PC-3 (cell line): ENCODE data around the gene NVL.

Experiments used
- CTCF ChIP-seq: fragments of 300-600 bp; sonication (generic); conservative IDR thresholded peaks from 2 replicates; pipeline ENCODE4 v1.5.1; 2017; ENCODE audit warnings: antibody characterized with exemption, low read depth, mild to moderate bottlenecking, low read length
- EZH2 ChIP-seq: fragments of 300-600 bp; sonication (generic); IDR thresholded peaks from one replicate; pipeline ENCODE4 v1.6.1; 2017; ENCODE audit warnings: antibody characterized with exemption, mild to moderate bottlenecking, low read length; ENCODE audit not compliant: unreplicated experiment

GRCh38 chr1:224267925-224268324 lies 62.0 kb downstream of the NVL start:
- TF ChIP-seq CTCF (no peak), EZH2 (no peak)
